WTC11 (cell line): ENCODE results near the gene XKR3. TPM values are rescaled to one million over a fixed set of nuclear protein-coding genes. Genes with fewer than 3 reads are reported as not detected.

Experiments used
- ATAC-seq: fragments of 200-7000 bp; cut with Tn5 transposase; 2 replicates; pipeline ENCODE4 v1.10.0; 2021; ENCODE audit warnings: mild to moderate bottlenecking, moderate library complexity
- CTCF ChIA-PET: fragments of 300-600 bp; sonication (Branson Sonifier 250); formaldehyde crosslinking; loops from one replicate; lab custom pipeline; 2021; ENCODE audit warnings: antibody characterized with exemption; lab: Charles Lee
- POLR2A ChIA-PET: fragments of 350-600 bp; sonication (Branson Sonifier 250); formaldehyde crosslinking; loops from one replicate; lab custom pipeline; 2021; ENCODE audit warnings: antibody characterized with exemption; lab: Charles Lee
- DNase-seq: peaks from one replicate; pipeline ENCODE4 v3.0.0; 2021; ENCODE audit warnings: low spot score
- H3K27ac Mint-ChIP-seq: 2 replicates; pipeline ENCODE4 v1.8.0; 2021; ENCODE audit warnings: mixed read lengths
- H3K27me3 Mint-ChIP-seq: 2 replicates; pipeline ENCODE4 v1.8.0; 2021; ENCODE audit warnings: low read depth, mild to moderate bottlenecking, moderate library complexity, mixed read lengths
- H3K36me3 Mint-ChIP-seq: 2 replicates; pipeline ENCODE4 v1.8.0; 2021; ENCODE audit warnings: mixed read lengths
- H3K4me1 Mint-ChIP-seq: 2 replicates; pipeline ENCODE4 v1.8.0; 2022; ENCODE audit warnings: mixed read lengths
- H3K4me3 Mint-ChIP-seq: 2 replicates; pipeline ENCODE4 v1.8.0; 2021; ENCODE audit warnings: mild to moderate bottlenecking, moderate library complexity, mixed read lengths
- H3K9me3 Mint-ChIP-seq: 2 replicates; pipeline ENCODE4 v1.8.0; 2021; ENCODE audit warnings: mixed read lengths
- AFF4 ChIP-seq: sonication (generic); formaldehyde crosslinking; IDR thresholded peaks from 2 replicates; pipeline ENCODE4 v1.8.1; 2023; ENCODE audit warnings: mild to moderate bottlenecking, missing genetic modification reagents, borderline replicate concordance
- AR ChIP-seq: fragments of 250-450 bp; sonication (Bioruptor Pico); IDR thresholded peaks from 2 replicates; pipeline ENCODE4 v1.9.0; 2021; ENCODE audit warnings: mild to moderate bottlenecking
- ARID4B ChIP-seq: sonication (generic); formaldehyde crosslinking; IDR thresholded peaks from 2 replicates; pipeline ENCODE4 v1.8.0; 2023; ENCODE audit warnings: missing genetic modification reagents, mild to moderate bottlenecking, borderline replicate concordance
- CDX4 ChIP-seq: fragments of 250-450 bp; sonication (Bioruptor Pico); IDR thresholded peaks from 2 replicates; pipeline ENCODE4 v1.9.0; 2021; ENCODE audit warnings: moderate library complexity, mild to moderate bottlenecking, inconsistent platforms, borderline replicate concordance
- E2F5 ChIP-seq: sonication (generic); formaldehyde crosslinking; IDR thresholded peaks from 2 replicates; pipeline ENCODE4 v1.8.1; 2022; ENCODE audit warnings: mild to moderate bottlenecking, moderate library complexity, missing genetic modification reagents
- IRF2 ChIP-seq: sonication (generic); formaldehyde crosslinking; IDR thresholded peaks from 2 replicates; pipeline ENCODE4 v1.8.0; 2022; ENCODE audit warnings: low read depth, missing genetic modification reagents, borderline replicate concordance
- MLX ChIP-seq: sonication (generic); formaldehyde crosslinking; IDR thresholded peaks from 2 replicates; pipeline ENCODE4 v1.8.1; 2023; ENCODE audit warnings: mild to moderate bottlenecking, missing genetic modification reagents, moderate library complexity
- PRDM15 ChIP-seq: sonication (generic); formaldehyde crosslinking; IDR thresholded peaks from 2 replicates; pipeline ENCODE4 v1.8.0; 2022; ENCODE audit warnings: missing genetic modification reagents
- TEAD4 ChIP-seq: sonication (generic); formaldehyde crosslinking; IDR thresholded peaks from 2 replicates; pipeline ENCODE4 v1.8.0; 2022; ENCODE audit warnings: mild to moderate bottlenecking, missing genetic modification reagents
- USF2 ChIP-seq: sonication (generic); formaldehyde crosslinking; IDR thresholded peaks from 2 replicates; pipeline ENCODE4 v1.8.1; 2023; ENCODE audit warnings: mild to moderate bottlenecking, missing genetic modification reagents, moderate library complexity
- ZNF425 ChIP-seq: fragments of 250-450 bp; sonication (Bioruptor Pico); conservative IDR thresholded peaks from 2 replicates; pipeline ENCODE4 v1.9.0; 2021; ENCODE audit warnings: mild to moderate bottlenecking
- total RNA-seq: library from RNA; stranded (reverse); gene quantifications from 3 replicates; pipeline ENCODE4 v1.2.3, GENCODE V29; 2021

The XKR3 gene
- total RNA-seq, 1 experiment from 2014 or later = not detected

- TF ChIP-seq PRDM15 (no peak), ARID4B (CRISPR knock-in tag) (no peak), TEAD4 (CRISPR knock-in tag) (no peak), USF2 (CRISPR knock-in tag) (no peak), MLX (CRISPR knock-in tag) (no peak), CDX4 (no peak), E2F5 (CRISPR knock-in tag) (no peak)
Observed at GRCh38 chr22:16803255-16803917, 21.8 kb downstream of the XKR3 start (continued).

- Mint-ChIP-seq H3K4me3 (no peak overlapping the region), H3K36me3 (peaks cover 28% of the 10 kb centered on the region), H3K27me3 (no peaks in the 10 kb centered on the region), H3K9me3 (peaks cover 65% of the 10 kb centered on the region), H3K27ac (no peak overlapping the region), H3K4me1 (peaks cover 14% of the 10 kb centered on the region)
- TF ChIP-seq AFF4 (CRISPR knock-in tag) (no peak), AR (CRISPR knock-in tag) (no peak), IRF2 (no peak), ZNF425 (CRISPR knock-in tag) (no peak)
- POLR2A ChIA-PET = no interaction called here
- DNase-seq (no peak), ATAC-seq (no peak)
- CTCF ChIA-PET = no interaction called here
Observed at GRCh38 chr22:16801571-16801970, 23.6 kb downstream of the XKR3 start.
